HTERT RPE-1 (cell line): ENCODE measurements around the gene SLC38A6.

Experiments
- in situ Hi-C: fragments of 300-500 bp; cut with MboI; formaldehyde crosslinking; loops from 4 replicates; pipeline ENCODE4 v1.14.3; 2020; ENCODE audit warnings: low sequenced_read_pairs

Gene SLC38A6

DNA sequence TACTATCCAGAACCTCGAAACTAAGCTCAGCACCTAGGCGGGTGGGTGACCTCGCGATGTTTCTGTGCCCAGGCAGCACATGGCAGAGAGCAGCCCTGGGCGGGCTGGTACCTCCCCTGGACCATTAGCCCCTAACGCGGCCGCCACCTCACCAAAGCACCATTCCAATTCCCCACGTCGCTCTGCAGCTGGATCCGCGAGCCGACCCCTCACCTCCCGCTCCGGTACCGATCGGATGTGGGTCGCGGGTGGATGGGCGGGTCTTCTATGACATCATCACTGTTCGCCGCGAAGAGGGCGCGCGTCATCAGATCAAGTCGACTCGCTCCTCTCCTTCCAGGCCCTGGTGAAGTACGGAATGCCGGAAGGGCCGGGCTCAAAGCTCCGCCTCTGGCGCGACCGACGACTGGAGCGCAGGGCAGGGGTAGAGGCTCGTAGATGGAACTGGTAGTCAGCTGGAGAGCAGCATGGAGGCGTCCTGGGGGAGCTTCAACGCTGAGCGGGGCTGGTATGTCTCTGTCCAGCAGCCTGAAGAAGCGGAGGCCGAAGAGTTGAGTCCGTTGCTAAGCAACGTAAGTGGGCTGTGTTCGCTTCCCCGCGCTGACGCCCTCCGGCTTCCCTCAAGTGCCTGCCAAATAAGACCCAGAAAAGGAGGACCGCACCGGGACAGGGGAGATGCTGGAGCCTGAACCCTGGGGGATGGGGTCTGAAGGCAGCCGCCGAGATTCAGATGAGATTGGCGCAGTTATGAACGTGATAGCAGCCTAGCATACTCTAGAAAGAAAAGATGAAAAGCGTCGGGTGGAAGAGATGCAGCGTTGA, at the start of gene SLC38A6, which contains the start of gene TRMT5:
Gene SLC38A6 (plus strand): TSS at position 435 of the 822 bp plus-strand sequence. CDS start 33 bp downstream, at position 468.
Gene TRMT5 (minus strand): TSS at position 269 of the 822 bp plus-strand sequence. CDS start 106 bp downstream, at position 163.
- in situ Hi-C loops = no loop called here

DNA sequence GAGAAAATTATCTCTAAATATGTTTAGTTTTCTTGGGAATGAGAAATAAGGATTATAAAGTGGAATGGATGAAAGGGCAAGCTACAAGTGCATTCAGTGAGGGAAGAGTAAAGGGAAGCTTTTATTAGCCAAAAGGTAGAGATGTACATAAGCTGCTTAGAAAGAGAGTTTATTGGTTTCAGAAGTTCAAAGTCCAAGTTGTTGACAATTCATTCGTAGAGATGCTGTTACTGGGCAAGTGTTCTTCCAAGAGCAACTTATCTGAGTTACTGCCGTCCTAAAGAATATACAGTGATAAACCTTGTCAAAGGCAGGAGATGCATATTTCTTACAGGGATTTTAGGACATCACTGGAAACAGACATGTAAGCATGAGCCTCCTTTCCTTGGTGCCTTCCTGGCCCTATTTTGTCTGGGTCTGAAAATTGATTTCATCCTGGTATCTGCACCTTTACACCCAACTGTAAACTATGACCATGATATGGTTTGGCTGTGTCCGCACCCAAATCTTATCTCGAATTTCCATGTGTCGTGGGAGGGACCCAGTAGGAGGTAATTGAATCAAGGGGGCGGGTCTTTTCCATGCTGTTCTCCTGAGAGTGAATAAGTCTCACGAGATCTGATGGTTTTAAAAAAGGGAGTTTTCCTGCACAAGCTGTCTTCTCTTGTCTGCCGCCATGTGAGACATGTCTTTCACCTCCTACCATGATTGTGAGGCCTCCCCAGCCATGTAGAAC, 47.0 kb upstream of the SLC38A6 start:
- in situ Hi-C loops = no loop called here

DNA sequence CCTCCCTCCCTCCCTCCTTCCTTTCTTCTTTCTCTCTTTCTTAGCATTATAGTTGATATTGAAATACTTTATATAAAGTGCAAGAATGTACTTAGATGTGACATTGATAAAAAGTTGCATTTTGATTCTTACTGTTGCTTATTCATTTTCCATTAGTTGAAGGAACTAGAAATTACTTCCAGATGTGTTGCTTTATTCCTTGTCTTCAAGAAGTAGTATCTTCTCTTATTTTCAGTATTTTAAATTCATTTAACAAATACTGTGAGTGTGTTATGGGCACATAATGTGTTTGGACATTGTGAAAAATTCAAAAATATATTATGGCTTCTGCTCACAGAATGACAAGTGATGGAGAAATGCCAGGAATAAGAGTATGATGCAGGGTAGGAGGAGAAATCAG, 45.7 kb upstream of the SLC38A6 start:
- in situ Hi-C loops = no loop called here

DNA sequence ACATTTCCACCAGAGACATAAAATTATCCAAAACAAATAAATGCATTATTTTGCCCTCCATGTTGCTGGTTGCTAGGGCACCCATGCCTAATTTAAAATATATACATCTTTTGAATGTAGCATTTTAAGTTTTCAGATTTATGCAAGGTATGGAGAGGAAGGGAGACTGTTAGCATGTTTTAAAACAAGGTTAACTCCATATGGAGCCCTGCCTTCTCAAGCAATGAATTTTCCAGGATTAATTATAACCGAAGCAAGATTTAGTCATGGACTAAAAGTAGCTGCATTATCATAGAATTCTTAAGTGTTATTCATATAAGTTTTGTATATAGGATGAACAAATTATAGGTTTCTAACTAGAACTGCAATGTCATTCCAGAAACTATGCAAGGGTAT, 37.4 kb upstream of the SLC38A6 start:
- in situ Hi-C loops = no loop called here

DNA sequence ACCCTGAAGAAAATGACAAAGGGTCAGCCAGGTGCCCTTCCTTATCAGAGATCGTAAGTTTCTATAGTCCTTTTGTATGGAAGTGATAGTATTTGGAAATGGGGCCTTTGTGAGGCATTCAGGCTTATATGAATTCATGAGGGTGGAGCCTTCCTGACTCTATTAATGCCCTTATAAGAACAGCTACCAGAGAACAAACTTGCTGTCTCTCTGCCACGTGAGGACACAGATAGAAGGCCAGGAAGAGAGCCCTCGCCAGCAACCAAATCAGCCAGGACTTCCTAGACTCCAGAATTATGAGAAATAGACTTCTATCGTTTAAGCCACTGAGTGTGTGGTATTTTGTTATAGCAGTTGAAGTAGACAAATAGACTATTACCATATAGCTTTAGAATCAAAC, 36.8 kb upstream of the SLC38A6 start:
- in situ Hi-C loops = no loop called here

DNA sequence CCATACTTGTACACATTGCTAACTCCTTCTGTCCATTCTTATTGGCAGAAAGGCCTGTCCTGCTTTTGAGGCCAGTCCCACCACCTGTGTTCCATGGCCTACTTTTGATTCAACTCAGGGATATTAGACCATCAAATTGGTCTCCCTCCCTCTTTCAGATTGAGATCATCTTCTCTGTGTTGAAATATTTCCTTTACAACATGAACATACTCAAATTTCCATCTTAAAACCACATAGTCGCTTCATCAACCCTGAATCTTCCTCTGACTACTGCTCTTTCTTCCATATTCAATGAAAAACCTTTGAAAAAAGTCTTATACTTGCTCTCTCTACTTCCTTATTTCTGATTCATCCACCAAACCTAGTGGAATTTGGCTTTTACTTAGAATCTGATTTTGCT, 35.1 kb upstream of the SLC38A6 start:
- in situ Hi-C loops = no loop called here

DNA sequence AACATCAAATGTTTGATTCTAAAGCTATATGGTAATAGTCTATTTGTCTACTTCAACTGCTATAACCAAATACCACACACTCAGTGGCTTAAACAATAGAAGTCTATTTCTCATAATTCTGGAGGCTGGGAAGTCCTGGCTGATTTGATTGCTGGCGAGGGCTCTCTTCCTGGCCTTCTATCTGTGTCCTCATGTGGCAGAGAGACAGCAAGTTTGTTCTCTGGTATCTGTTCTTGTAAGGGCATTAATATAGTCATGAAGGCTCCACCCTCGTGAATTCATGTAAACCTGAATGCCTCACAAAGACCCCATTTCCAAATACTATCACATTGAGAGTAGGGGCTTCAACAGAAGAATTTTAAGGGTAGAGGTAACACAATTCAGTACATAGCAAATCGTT, 34.3 kb upstream of the SLC38A6 start:
- in situ Hi-C loops = no loop called here

DNA sequence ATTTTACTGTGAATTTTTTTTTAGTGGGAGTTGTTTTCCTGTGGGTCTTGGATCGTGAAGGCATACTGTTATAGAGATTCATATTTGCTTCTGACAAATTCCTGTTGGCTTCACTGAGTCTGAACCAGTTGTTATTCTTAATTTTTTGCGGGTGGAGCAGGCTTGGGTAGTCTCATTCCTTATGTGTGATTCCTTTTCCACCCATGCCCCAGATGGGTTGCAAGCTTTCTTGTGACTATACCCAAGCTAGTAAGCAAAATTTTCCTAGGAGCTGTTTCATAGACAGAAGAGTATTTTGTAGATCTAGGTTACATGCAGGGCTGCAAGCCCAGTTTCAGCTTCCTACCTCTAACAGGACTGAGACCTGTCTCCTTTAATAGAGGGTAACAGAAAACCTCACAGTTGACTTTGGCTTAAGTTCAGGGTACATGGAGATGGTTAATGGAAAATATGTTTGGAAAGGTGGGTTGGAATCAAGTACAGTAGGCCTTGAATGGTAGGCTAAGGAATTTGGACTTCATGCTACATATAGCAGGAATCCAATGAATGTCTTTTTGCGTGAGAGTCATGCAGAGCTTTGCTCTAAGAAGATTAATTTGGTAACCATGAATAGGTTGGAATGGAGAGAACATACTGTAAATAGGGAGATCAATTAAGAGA, 29.1 kb upstream of the SLC38A6 start:
- in situ Hi-C loops = no loop called here

DNA sequence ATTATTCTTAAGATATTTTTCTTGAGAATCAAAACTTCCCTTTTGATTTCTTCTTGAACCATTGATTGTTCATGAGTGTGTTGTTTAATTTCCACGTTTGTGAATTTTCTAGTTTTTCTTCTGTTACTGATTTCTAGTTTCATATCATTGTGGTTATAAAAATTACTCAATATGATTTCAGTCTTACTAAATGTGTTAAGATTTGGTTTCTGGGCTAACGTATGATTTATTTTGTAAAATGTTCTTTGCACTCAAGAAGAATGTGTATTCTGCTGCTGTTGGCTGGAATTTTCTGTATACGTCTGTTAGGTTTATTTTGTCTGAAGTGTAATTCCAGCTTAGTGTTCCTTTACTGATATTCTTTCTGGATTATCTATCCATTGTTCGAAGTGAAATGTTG, 24.8 kb upstream of the SLC38A6 start:
- in situ Hi-C loops = no loop called here

DNA sequence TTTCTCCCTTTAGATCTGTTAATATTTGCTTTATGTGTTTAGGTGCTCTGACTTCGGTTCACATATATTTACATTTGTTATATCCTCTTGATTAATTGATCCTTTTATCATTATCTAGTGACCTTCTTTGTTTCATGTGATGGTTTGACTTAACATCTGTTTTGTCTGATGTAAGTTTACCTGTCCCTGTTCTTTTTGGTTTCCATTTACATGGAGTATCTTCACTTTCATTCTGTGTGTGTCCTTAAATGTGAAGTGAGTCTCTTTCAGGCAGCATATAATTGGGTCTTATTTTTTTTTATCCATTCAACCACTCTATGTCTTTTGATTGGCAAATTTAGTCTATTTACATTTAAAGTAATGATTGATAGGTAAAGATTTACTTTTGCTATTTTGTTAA, 24.4 kb upstream of the SLC38A6 start:
- in situ Hi-C loops = no loop called here

DNA sequence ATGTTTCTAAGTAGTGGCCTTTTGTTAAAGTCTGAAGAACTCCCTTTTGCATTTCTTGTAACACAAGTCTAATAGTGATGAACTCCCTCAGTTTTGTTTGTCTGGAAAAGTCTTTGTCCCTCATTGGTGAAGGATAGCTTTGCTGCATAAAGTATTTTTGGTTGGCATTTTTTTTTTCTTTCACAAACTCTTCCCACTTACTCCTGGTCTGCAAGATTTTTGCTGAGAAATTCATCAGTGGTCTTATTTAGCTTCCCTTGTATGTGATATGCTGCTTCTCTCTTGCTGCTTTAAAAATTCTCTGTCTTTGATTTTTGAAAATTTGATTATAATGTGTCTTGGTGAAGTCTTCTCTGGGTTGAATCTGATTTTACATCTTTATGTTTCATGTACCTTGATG, 22.9 kb upstream of the SLC38A6 start:
- in situ Hi-C loops = no loop called here

DNA sequence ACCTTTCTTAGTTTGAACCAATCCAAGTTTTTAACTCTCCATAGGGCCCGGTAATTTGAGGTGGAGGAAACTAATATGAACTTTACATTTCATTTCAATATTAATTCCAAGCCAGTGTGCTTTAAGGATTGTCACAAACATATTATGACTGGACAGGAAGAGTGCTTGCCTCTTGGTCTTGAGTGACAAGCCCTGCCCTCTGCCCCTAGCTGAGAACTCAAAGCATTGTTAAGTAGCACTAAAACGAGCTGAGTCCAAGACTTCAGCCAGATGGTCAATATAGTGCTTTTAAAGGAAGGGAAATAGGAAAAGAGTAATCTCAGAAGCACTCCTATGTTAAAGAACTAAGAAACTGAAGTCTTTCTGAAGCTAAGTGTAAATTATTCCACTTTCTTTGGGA, 17.3 kb upstream of the SLC38A6 start:
- in situ Hi-C loops = no loop called here

DNA sequence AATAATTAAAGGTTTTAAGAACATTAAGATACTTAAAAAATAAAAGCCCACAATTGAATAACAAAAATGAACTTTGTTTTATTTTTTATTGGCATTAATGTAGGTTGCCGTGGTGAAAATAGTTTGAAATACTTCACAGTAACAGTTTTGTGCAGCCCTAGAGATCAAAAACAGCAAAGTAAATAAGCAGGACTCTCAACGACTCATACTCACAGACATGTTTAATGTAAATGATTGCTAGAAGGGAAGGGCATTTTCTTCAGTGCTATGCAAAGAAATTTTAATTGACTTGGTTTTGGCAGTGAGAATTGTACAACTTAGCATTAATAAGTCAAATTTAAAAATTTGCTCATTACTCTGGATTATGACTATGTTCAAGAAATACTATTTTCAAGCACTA, 16.1 kb upstream of the SLC38A6 start:
- in situ Hi-C loops = no loop called here

DNA sequence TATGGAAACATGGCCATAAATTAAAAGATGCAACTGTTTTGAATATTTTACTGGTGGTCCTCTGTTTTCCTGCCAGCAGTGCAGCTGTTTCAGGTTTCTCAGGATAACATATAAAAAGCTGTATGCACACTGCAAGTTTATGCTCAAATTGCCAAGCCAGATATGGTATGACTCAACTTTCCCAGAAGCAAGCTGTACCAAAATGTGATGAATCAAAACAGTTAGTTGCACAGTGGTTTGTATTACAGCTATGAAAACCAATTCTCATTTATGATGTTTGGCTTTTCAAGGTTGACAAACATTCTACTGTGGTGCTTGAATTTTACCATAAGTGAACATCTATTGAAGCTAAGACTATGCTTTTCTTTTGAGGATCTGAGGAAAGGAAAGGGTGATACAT, 15.6 kb upstream of the SLC38A6 start:
- in situ Hi-C loops = no loop called here

DNA sequence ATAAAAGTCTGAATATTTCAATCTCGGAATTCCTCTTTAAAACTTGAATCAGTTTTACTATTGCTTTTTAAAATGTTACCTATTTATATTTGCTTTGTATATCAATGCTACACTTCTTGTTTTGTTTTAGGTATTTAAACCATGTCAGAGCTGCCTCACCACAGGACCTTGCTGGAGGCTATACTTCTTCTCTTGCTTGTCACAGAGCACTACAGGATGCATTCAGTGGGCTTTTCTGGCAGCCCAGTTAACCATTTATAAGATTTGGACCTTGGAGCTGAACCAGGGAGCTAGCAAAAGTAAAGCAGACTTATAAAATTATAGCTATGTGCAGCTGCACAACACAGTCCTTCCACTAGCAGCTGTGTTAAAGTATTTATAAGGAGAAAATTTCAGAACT, 12.9 kb upstream of the SLC38A6 start:
- in situ Hi-C loops = no loop called here

DNA sequence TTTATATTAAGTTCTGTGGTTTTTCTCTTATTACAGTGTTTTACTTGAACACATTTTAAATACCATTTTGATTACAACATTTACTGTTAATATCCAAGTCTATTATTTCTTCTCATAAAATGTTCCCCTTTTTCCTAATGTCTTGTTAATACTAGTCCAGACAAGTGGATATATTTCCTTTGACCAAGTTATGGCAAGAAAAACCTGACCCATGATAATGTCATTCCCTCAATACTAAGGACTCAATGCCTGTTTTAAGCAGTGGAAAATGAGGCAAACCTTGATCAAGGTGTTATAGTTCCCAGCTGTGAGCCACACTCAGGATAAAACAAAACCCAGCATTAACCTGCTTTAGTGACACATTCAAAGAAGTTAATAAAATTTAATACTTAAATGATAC, 12.4 kb upstream of the SLC38A6 start:
- in situ Hi-C loops = no loop called here

DNA sequence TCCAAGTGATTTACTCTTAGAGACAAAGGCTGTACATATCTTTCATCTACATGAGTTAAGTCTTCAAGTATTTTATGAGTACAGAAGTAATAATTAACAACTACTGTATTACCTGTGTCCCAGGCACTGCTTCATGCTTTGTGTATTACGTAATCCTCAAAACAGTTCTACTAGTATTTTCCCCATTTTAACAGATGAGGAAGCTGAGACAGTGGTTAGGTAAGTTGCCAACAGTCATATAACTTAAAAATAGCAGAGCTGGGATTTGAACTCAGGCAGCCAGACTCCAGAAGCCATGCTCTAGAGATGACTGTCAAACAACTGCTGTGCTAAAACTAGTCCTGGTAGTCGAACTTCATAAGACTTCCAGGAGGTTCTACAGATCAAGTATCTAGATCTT, 10.9 kb upstream of the SLC38A6 start:
- in situ Hi-C loops = no loop called here

DNA sequence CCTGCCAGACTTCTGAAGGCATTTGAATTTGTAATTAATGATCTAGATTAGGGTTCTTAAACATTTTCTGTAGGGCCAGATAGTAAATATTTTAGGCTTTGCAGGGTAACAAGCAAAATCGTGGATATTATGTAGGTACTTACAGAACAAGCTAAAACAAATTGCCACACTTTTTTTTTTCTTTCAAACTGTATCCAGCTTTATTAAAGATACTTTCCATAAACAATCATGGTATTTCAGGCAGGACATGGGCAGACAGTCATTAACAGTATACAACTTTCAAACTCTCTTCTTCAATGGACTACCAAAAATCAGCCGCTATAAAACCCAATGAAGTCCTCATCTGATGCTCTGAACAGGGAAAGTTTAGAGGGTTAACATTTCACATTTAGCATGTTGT, 9.8 kb upstream of the SLC38A6 start:
- in situ Hi-C loops = no loop called here

DNA sequence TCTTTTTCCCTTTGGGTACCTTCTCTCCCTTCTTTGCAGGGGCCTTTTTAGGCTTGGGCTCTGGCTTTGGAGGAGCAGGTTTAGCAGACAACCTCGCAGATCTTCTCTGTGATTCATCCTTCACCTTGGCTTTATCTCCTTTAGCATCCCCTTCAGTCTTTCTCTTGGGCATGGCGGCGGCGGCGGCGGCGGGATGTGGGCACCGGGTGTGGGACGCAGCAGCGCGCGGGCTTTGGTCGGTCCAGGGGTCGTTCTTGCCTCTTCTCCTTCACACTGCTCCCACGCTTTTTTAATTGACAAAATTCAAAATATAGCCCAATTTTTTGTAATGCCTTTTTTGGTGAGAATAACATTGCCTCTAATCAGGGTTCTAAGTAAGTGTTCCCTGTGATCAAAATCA, 8.8 kb upstream of the SLC38A6 start:
- in situ Hi-C loops = no loop called here

DNA sequence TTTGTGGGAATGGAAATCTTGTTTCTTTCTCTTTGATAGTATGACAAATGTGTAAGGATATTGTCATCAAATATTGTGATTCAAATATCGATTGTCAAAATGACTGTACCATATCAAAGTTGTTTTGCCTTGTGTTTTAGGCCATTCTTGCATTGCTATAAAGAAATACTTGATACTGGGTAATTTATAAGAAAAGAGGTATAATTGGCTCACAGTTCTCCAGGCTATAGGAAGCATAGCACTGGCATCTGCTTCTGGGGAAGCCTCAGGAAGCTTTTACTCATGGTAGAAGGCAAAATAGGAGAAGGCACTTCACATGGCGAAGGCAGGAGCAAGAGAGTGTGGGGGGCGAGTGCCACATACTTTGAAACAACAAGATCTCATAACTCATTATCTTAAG, 8.0 kb upstream of the SLC38A6 start:
- in situ Hi-C loops = no loop called here

DNA sequence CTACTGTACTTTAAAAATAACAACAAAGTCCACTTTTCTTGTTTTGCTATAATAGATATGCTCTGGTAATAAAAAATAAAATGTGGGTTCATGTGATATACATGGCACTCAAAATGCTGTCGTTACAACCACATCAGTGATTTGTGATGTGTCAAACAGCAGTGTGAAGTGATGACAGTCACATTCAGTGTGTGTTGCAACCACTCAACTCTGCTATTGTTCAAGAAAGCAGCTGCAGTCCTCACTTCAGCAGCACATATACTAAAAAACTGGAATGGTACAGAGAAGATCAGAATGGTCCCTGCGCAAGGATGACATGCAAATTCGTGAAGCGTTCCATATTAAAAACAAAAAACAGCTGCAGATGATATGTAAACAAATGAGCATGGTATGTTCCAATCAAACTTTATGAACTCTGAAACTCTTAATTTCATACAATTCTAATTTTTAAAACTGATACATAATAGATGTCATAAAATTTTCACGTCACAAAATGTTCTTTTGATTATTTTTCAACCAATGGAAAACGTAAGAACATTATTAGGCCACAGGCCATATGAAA, 6.9 kb upstream of the SLC38A6 start:
- in situ Hi-C loops = no loop called here
